M059J (cell line): ENCODE measurements around the gene HCN2. TPM values are rescaled to one million over a fixed set of nuclear protein-coding genes. Genes with fewer than 3 reads are reported as not detected.

Source experiments
- DNase-seq: peaks from one replicate; pipeline ENCODE4 v3.0.0-alpha.2; 2012; ENCODE audit warnings: low read depth
- total RNA-seq: library from RNA; depleted of rRNA; stranded (reverse); fragments of >200 nt; shearing (Covaris generic); gene quantifications from 2 replicates; pipeline ENCODE4 v1.2.3, GENCODE V29; 2014

The HCN2 gene
- total RNA-seq, 1 experiment from 2014 or later = 1.4 TPM

- peak; percentile 73 for DNase-seq
Observed at GRCh38 chr19:571566-571974, 18.1 kb upstream of the HCN2 start.

- DNase-seq = peak; percentile 98
Observed at GRCh38 chr19:572140-572742, 17.4 kb upstream of the HCN2 start, which contains the start of gene BSG. BSG (plus strand) TSS chr19:572596; CDS start chr19:572635, 39 bp downstream.

- peak; percentile 59 for DNase-seq
Observed at GRCh38 chr19:572743-573518, 16.8 kb upstream of the HCN2 start.

- DNase-seq = no peak
Observed at GRCh38 chr19:573519-573825, 16.2 kb upstream of the HCN2 start.

- peak; percentile 60 for DNase-seq
Observed at GRCh38 chr19:574658-575526, 14.8 kb upstream of the HCN2 start.

- peak; percentile 79 for DNase-seq
Observed at GRCh38 chr19:575527-576506, 13.9 kb upstream of the HCN2 start.

GRCh38 chr19:576768-577438 is 12.8 kb upstream of the HCN2 start:
- no peak for DNase-seq

- no peak for DNase-seq
Observed at GRCh38 chr19:577439-578392, 12.0 kb upstream of the HCN2 start.

GRCh38 chr19:579111-579841 is 10.4 kb upstream of the HCN2 start:
- no peak for DNase-seq

- no peak for DNase-seq
Observed at GRCh38 chr19:579842-580155, 9.9 kb upstream of the HCN2 start.

GRCh38 chr19:580274-580835 is 9.3 kb upstream of the HCN2 start:
- no peak for DNase-seq

GRCh38 chr19:581399-582111 is 8.1 kb upstream of the HCN2 start:
- DNase-seq = no peak

GRCh38 chr19:582497-583197 is 7.0 kb upstream of the HCN2 start:
- peak; percentile 86 for DNase-seq

- no peak for DNase-seq
Observed at GRCh38 chr19:583198-583967, 6.3 kb upstream of the HCN2 start.

- no peak for DNase-seq
Observed at GRCh38 chr19:583968-584239, 5.8 kb upstream of the HCN2 start.

GRCh38 chr19:584240-585001 is 5.3 kb upstream of the HCN2 start:
- DNase-seq = peak; percentile 20
